ENCODE data around the gene PTPN9.
"Not testable (repeated sequence)": the region's sequence is repeated elsewhere in the genome, so short reads cannot be mapped to it uniquely, and the experiment has no call there.

The PTPN9 gene

GRCh38 chr15:75531041-75531450 is 48.1 kb downstream of the PTPN9 start:
- no peak overlapping the region for H3K27ac ChIP-seq (ENCODE audit: low read length)
- H3F3A ChIP-seq (ENCODE audit: insufficient read depth, low read length): peaks cover 4% of the 10 kb centered on the region; the same call in 1 of the 2 replicates
- no peaks in the 10 kb centered on the region for H3K9me2 ChIP-seq (replicated peaks; ENCODE audit: insufficient read depth, low read length)
- no peak overlapping the region for H3K4me3 ChIP-seq (ENCODE audit: low read length)
- no peak for DNase-seq
- no peaks in the 10 kb centered on the region for H3K79me2 ChIP-seq (ENCODE audit: low read length)
- H3K36me3 ChIP-seq (replicated peaks; ENCODE audit: insufficient read depth, low read length): no peaks in the 10 kb centered on the region
- no peaks in the 10 kb centered on the region for H3K27me3 ChIP-seq (replicated peaks; ENCODE audit: insufficient read depth, low read length)
- H3K9me3 ChIP-seq (replicated peaks; ENCODE audit: insufficient read depth, low read length): no peaks in the 10 kb centered on the region
- no peaks in the 10 kb centered on the region for H3K4me1 ChIP-seq (ENCODE audit: low read length)
- no peak overlapping the region for H3K9ac ChIP-seq (ENCODE audit: low read length)
- H2AFZ ChIP-seq (ENCODE audit: low read length): no peak overlapping the region
- H4K20me1 ChIP-seq (ENCODE audit: insufficient read depth, low read length): no peaks in the 10 kb centered on the region
- no peak overlapping the region for H3K4me2 ChIP-seq (ENCODE audit: low read depth, low read length)
- TF ChIP-seq CTCF (IDR thresholded peaks at IDR 0.05; ENCODE audit: low read length): no peak

GRCh38 chr15:75530169-75530568 is 48.9 kb downstream of the PTPN9 start:
- Histone ChIP-seq H3F3A (ENCODE audit: insufficient read depth, low read length) (peaks cover 4% of the 10 kb centered on the region; the same call in 1 of the 2 replicates), H3K27ac (ENCODE audit: low read length) (no peak overlapping the region), H3K9ac (ENCODE audit: low read length) (no peak overlapping the region), H3K79me2 (ENCODE audit: low read length) (no peaks in the 10 kb centered on the region), H4K20me1 (ENCODE audit: insufficient read depth, low read length) (no peaks in the 10 kb centered on the region), H3K9me2 (replicated peaks; ENCODE audit: insufficient read depth, low read length) (no peaks in the 10 kb centered on the region), H3K36me3 (replicated peaks; ENCODE audit: insufficient read depth, low read length) (no peaks in the 10 kb centered on the region), H3K9me3 (replicated peaks; ENCODE audit: insufficient read depth, low read length) (no peaks in the 10 kb centered on the region), H2AFZ (ENCODE audit: low read length) (no peak overlapping the region), H3K27me3 (replicated peaks; ENCODE audit: insufficient read depth, low read length) (no peaks in the 10 kb centered on the region), H3K4me1 (ENCODE audit: low read length) (no peaks in the 10 kb centered on the region), H3K4me3 (ENCODE audit: low read length) (no peak overlapping the region), H3K4me2 (ENCODE audit: low read depth, low read length) (no peak overlapping the region)
- TF ChIP-seq EZH2phosphoT487 (IDR thresholded peaks at IDR 0.05; ENCODE audit: low read length) (no peak), EZH2 (optimal IDR thresholded peaks at IDR 0.05; ENCODE audit: low read depth, low read length) (no peak), CTCF (IDR thresholded peaks at IDR 0.05; ENCODE audit: low read length) (no peak)
- DNase-seq: no peak

GRCh38 chr15:75525756-75526155 is 53.4 kb downstream of the PTPN9 start:
- H3K9me2 ChIP-seq (replicated peaks; ENCODE audit: insufficient read depth, low read length); H3K9ac ChIP-seq (ENCODE audit: low read length); H3F3A ChIP-seq (ENCODE audit: insufficient read depth, low read length); H3K4me1 ChIP-seq (ENCODE audit: low read length); H3K9me3 ChIP-seq (replicated peaks; ENCODE audit: insufficient read depth, low read length); H3K27me3 ChIP-seq (replicated peaks; ENCODE audit: insufficient read depth, low read length); H4K20me1 ChIP-seq (ENCODE audit: insufficient read depth, low read length); H3K4me3 ChIP-seq (ENCODE audit: low read length); H3K79me2 ChIP-seq (ENCODE audit: low read length); DNase-seq; H3K4me2 ChIP-seq (ENCODE audit: low read depth, low read length); H3K27ac ChIP-seq (ENCODE audit: low read length); H2AFZ ChIP-seq (ENCODE audit: low read length); H3K36me3 ChIP-seq (replicated peaks; ENCODE audit: insufficient read depth, low read length): not testable (repeated sequence)

GRCh38 chr15:75523011-75523410 is 56.1 kb downstream of the PTPN9 start:
- Histone ChIP-seq H3K4me2 (ENCODE audit: low read depth, low read length) (no peak overlapping the region), H3K9me3 (replicated peaks; ENCODE audit: insufficient read depth, low read length) (no peaks in the 10 kb centered on the region), H3K79me2 (ENCODE audit: low read length) (no peaks in the 10 kb centered on the region), H3K4me1 (ENCODE audit: low read length) (no peaks in the 10 kb centered on the region), H3K9me2 (replicated peaks; ENCODE audit: insufficient read depth, low read length) (no peaks in the 10 kb centered on the region), H2AFZ (ENCODE audit: low read length) (no peak overlapping the region), H3K36me3 (replicated peaks; ENCODE audit: insufficient read depth, low read length) (no peaks in the 10 kb centered on the region), H3K9ac (ENCODE audit: low read length) (no peak overlapping the region), H3K27ac (ENCODE audit: low read length) (no peak overlapping the region), H4K20me1 (ENCODE audit: insufficient read depth, low read length) (no peaks in the 10 kb centered on the region), H3K27me3 (replicated peaks; ENCODE audit: insufficient read depth, low read length) (no peaks in the 10 kb centered on the region), H3F3A (ENCODE audit: insufficient read depth, low read length) (no peaks in the 10 kb centered on the region), H3K4me3 (ENCODE audit: low read length) (no peak overlapping the region)
- TF ChIP-seq EZH2 (optimal IDR thresholded peaks at IDR 0.05; ENCODE audit: low read depth, low read length) (no peak), EZH2phosphoT487 (IDR thresholded peaks at IDR 0.05; ENCODE audit: low read length) (no peak), CTCF (IDR thresholded peaks at IDR 0.05; ENCODE audit: low read length) (no peak)
- DNase-seq: no peak

Data from MM.1S (cell line).